ENCODE data around the gene TSC1. TPM values are rescaled to one million over a fixed set of nuclear protein-coding genes. Genes with fewer than 3 reads are reported as not detected.

Gene TSC1
- total RNA-seq, 2 experiments from 2014 or later = 50.0 to 51.9 TPM

DNA sequence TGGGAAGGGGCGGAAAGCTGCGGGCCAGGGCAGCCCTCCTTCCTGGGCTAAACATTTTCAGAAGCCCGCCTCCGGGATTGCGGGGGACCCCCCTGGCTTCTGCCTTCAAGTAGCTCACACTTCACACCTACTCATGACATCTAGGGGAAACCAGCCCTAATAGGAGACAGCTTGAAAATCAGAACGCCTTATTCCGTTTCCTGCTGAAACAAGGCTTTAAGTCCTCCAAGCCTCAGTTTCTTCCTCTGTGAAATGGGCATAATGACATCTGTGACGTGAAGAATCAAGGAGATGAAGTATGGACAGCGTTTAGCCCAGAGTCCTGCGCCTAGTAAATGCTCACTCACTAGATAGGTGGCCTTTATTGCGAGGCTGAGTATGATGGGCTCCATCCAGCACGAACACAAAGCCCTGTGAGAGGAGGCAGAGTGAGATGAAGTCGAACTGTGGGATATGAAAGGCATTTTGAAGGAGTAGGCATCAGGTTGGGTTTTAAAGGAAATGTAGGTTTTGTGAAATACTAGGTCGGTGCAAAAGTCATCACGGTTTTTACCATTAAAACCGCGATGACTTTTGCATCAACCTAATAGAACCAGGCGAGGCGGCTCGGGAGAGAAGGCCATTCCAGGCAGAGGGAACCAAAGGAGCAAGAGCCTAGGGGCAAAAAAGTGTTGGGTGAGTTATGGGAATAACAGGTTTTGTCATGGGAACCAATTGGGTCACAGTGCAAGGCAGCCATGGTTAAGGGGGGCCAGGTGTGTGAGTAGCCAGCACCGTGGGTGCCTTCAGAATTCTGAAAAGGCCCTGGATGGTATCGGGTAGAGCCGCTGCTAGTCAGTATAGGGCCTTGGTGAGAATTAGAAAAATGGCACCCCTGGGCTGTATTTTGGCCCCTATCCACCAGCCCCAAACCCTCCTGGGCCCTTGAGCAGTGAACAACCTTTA is 1.0 kb upstream of the TSC1 start:
- CTCF ChIA-PET = no interaction called here
- Mint-ChIP-seq H3K27me3 (no peaks in the 10 kb centered on the region), H3K4me3 (peak overlapping the region; percentile 91), H3K9me3 (no peaks in the 10 kb centered on the region), H3K27ac (peak overlapping the region; percentile 97), H3K36me3 (ENCODE audit: low read depth) (peaks cover 10% of the 10 kb centered on the region), H3K4me1 (ENCODE audit: low read depth) (peaks cover 23% of the 10 kb centered on the region)
- peak overlapping the region; percentile 96 for H3K4me3 ChIP-seq (ENCODE audit: low read length)
- H3K9me3 ChIP-seq (ENCODE audit: control insufficient read depth in 1 of 2, insufficient read depth in 1 of 2, low read length in 2 of 2) = no peaks in the 10 kb centered on the region
- H3K27ac ChIP-seq (ENCODE audit: low read depth in 1 of 2, low read length in 2 of 2) = peak overlapping the region; percentile 98 to 99
- DNase-seq (peak in 2 of 14 experiments; percentile 14 to 50), ATAC-seq (ENCODE audit: poor library complexity) (peak; percentile 17)
- intact Hi-C loops (cut with DNase I, micrococcal nuclease) = loop anchor here in 1 of 2 experiments (2.0 to 10.0 kb wide), 7 partner anchors 67 to 861 kb away; partner anchors contain the start of genes AK8, DDX31, SETX and SPACA9
- peaks cover 24% of the 10 kb centered on the region for H3K4me1 ChIP-seq (ENCODE audit: insufficient read depth, low read length)
- POLR2A ChIA-PET = interaction anchor here (0.5 to 2.9 kb wide), 18 partner anchors 8 to 1820 kb away, joined by 3 to 31 read pairs (median 4); partner anchors contain the start of genes DDX31, GTF3C4, GTF3C5 and NUP214
- TF ChIP-seq, protein P1, sequence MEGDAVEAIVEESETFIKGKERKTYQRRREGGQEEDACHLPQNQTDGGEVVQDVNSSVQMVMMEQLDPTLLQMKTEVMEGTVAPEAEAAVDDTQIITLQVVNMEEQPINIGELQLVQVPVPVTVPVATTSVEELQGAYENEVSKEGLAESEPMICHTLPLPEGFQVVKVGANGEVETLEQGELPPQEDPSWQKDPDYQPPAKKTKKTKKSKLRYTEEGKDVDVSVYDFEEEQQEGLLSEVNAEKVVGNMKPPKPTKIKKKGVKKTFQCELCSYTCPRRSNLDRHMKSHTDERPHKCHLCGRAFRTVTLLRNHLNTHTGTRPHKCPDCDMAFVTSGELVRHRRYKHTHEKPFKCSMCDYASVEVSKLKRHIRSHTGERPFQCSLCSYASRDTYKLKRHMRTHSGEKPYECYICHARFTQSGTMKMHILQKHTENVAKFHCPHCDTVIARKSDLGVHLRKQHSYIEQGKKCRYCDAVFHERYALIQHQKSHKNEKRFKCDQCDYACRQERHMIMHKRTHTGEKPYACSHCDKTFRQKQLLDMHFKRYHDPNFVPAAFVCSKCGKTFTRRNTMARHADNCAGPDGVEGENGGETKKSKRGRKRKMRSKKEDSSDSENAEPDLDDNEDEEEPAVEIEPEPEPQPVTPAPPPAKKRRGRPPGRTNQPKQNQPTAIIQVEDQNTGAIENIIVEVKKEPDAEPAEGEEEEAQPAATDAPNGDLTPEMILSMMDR (IDR thresholded peaks at IDR 0.05) = no peak
- no peaks in the 10 kb centered on the region for H3K27me3 ChIP-seq (ENCODE audit: control insufficient read depth in 1 of 2, insufficient read depth in 2 of 2, low read length in 2 of 2)
- H3K36me3 ChIP-seq (ENCODE audit: insufficient read depth, low read length) = no peaks in the 10 kb centered on the region

DNA sequence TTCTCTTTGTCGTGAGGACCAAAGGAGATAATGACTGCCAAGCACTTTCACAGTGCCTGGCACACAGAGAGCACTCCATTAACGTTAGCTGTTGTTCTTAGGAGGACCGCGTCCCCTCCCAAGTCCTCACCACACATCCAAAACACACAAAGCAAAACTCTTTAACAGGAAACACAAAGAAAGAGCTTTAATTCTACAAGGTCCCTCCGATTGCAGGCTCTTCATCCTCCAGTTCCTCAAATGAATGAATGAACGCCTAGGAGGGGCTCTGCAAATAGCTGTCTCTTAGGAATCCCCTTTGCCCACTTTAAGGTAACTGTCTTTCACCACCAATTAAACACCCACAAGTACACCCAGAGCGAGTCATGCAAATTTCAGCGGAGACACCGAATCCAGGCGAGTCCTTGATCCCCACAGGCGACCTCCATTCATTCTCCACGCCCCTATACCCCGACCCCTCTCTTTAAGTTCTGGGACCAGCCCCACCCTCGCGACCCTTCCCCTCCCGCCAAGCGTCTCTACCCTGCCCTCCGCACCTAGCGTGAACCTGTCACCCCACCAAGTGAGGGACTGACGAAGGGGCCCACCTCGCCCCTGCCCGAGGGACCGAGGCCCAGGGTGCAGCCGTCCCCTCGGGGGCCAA is 644 bp downstream of the TSC1 start:
- Mint-ChIP-seq H3K4me1 (ENCODE audit: low read depth) (peaks cover 23% of the 10 kb centered on the region), H3K27ac (peak overlapping the region; percentile 97), H3K27me3 (no peaks in the 10 kb centered on the region), H3K36me3 (ENCODE audit: low read depth) (peaks cover 18% of the 10 kb centered on the region), H3K9me3 (no peaks in the 10 kb centered on the region), H3K4me3 (peak overlapping the region; percentile 91)
- ATAC-seq (ENCODE audit: poor library complexity) (no peak), DNase-seq (peak in 2 of 14 experiments; percentile 14 to 33)
- POLR2A ChIA-PET = interaction anchor here (0.8 to 2.9 kb wide), 7 partner anchors 8 to 274 kb away, joined by 3 to 31 read pairs (median 6); partner anchors contain the start of genes DDX31, GTF3C4 and GTF3C5
- peak overlapping the region; percentile 96 for H3K4me3 ChIP-seq (ENCODE audit: low read length)
- TF ChIP-seq, protein P1 (IDR thresholded peaks at IDR 0.05) = no peak
- H3K27ac ChIP-seq (ENCODE audit: low read depth in 1 of 2, low read length in 2 of 2) = peak overlapping the region; percentile 98 to 99
- H3K36me3 ChIP-seq (ENCODE audit: insufficient read depth, low read length) = no peaks in the 10 kb centered on the region
- intact Hi-C loops (cut with DNase I, micrococcal nuclease) = loop anchor here in 1 of 2 experiments (1.0 to 10.0 kb wide), 8 partner anchors 65 to 1194 kb away; partner anchors contain the start of genes AK8, DDX31, GTF3C5 and SETX
- no peaks in the 10 kb centered on the region for H3K9me3 ChIP-seq (ENCODE audit: control insufficient read depth in 1 of 2, insufficient read depth in 1 of 2, low read length in 2 of 2)
- peaks cover 24% of the 10 kb centered on the region for H3K4me1 ChIP-seq (ENCODE audit: insufficient read depth, low read length)
- CTCF ChIA-PET = interaction anchor here (1.3 kb wide), 1 partner anchor 34 kb away, joined by 4 read pairs; no protein-coding TSS in a partner anchor
- no peaks in the 10 kb centered on the region for H3K27me3 ChIP-seq (ENCODE audit: control insufficient read depth in 1 of 2, insufficient read depth in 2 of 2, low read length in 2 of 2)

DNA sequence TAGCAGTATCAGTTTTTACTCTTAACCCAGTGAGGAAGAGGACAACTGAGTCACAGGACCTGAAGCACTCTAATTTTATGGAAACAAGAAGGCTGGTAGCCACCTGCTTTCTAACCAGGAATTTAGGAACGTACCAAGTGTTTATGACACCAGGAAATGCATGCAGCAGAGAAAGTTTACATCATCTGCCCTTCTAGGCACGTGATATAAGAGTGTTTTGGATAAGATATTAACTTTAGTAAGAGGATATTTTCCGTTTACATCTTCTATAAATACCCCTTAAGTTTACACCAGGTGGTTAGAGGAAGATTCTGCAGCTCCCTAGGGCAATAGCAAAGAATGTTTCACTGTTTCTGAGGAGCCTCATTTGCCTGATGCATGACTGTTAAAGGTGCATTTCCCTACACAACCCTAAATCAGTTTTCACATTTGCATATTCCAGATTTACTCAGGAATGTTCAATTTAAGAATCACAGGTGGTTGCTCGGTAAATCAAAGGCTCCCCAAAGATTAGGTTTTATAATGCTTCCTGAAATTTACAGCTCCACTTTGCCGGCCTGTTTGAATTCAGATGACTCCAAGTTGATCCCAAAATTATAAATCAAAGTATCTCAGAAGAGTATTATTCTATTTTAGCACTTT is 1.8 kb downstream of the TSC1 start:
- Histone ChIP-seq H3K9me3 (ENCODE audit: control insufficient read depth in 1 of 2, insufficient read depth in 1 of 2, low read length in 2 of 2) (no peaks in the 10 kb centered on the region), H3K36me3 (ENCODE audit: insufficient read depth, low read length) (no peaks in the 10 kb centered on the region), H3K27ac (ENCODE audit: low read depth in 1 of 2, low read length in 2 of 2) (no peak overlapping the region), H3K4me3 (ENCODE audit: low read length) (no peak overlapping the region), H3K27me3 (ENCODE audit: control insufficient read depth in 1 of 2, insufficient read depth in 2 of 2, low read length in 2 of 2) (no peaks in the 10 kb centered on the region), H3K4me1 (ENCODE audit: insufficient read depth, low read length) (peaks cover 24% of the 10 kb centered on the region)
- peaks cover 18% of the 10 kb centered on the region for H3K36me3 Mint-ChIP-seq (ENCODE audit: low read depth)
- ATAC-seq (ENCODE audit: poor library complexity) (no peak), DNase-seq (no peak)
- TF ChIP-seq, protein P1 (IDR thresholded peaks at IDR 0.05) = no peak
- intact Hi-C loops (cut with DNase I, micrococcal nuclease) = loop anchor here in 1 of 2 experiments (5.0 to 10.0 kb wide), 5 partner anchors 202 to 1195 kb away; partner anchors contain the start of genes SETX, TTF1 and WDR5
- CTCF ChIA-PET = interaction anchor here (1.3 kb wide), 1 partner anchor 35 kb away, joined by 4 read pairs; no protein-coding TSS in a partner anchor
- no peaks in the 10 kb centered on the region for H3K27me3 Mint-ChIP-seq
- peak overlapping the region; percentile 97 for H3K27ac Mint-ChIP-seq
- H3K4me3 Mint-ChIP-seq = peak overlapping the region; percentile 91
- no peaks in the 10 kb centered on the region for H3K9me3 Mint-ChIP-seq
- peaks cover 23% of the 10 kb centered on the region for H3K4me1 Mint-ChIP-seq (ENCODE audit: low read depth)
- POLR2A ChIA-PET = interaction anchor here (0.6 to 2.9 kb wide), 2 partner anchors 8 to 88 kb away, joined by 5 to 31 read pairs; partner anchors contain the start of gene GTF3C5

Data from CD4-positive, alpha-beta T cell (primary cell).